ENCODE results near the gene HSD11B1.

HSD11B1 gene

GRCh38 chr1:209728466-209728865 lies 23.8 kb downstream of the HSD11B1 start:
- no peak for FAIRE-seq

GRCh38 chr1:209729436-209729835 lies 24.8 kb downstream of the HSD11B1 start:
- no peak for FAIRE-seq

- FAIRE-seq: no peak
Measured at GRCh38 chr1:209732725-209733124, 28.1 kb downstream of the HSD11B1 start.

- FAIRE-seq: no peak
Measured at GRCh38 chr1:209733409-209734192, 29.0 kb downstream of the HSD11B1 start.

- no peak for FAIRE-seq
Measured at GRCh38 chr1:209736490-209737117, 32.0 kb downstream of the HSD11B1 start.

- no peak for FAIRE-seq
Measured at GRCh38 chr1:209737118-209737505, 32.5 kb downstream of the HSD11B1 start.

- no peak for FAIRE-seq
Measured at GRCh38 chr1:209738270-209738669, 33.6 kb downstream of the HSD11B1 start.

- FAIRE-seq: no peak
Measured at GRCh38 chr1:209741193-209741592, 36.5 kb downstream of the HSD11B1 start.

- FAIRE-seq: no peak
Measured at GRCh38 chr1:209741889-209742288, 37.2 kb downstream of the HSD11B1 start.

GRCh38 chr1:209742409-209743144 lies 37.9 kb downstream of the HSD11B1 start:
- peak; percentile 97 for FAIRE-seq

GRCh38 chr1:209743145-209743482 lies 38.5 kb downstream of the HSD11B1 start:
- peak; percentile 98 for FAIRE-seq

- FAIRE-seq: peak; percentile 99
Measured at GRCh38 chr1:209746451-209747165, 42.0 kb downstream of the HSD11B1 start.

GRCh38 chr1:209747580-209748262 lies 43.1 kb downstream of the HSD11B1 start:
- FAIRE-seq: peak; percentile 97

GRCh38 chr1:209748620-209749019 lies 44.0 kb downstream of the HSD11B1 start:
- FAIRE-seq: no peak

GRCh38 chr1:209749205-209749604 lies 44.6 kb downstream of the HSD11B1 start:
- FAIRE-seq: no peak

- peak; percentile 95 for FAIRE-seq
Measured at GRCh38 chr1:209749670-209750323, 45.2 kb downstream of the HSD11B1 start.

- no peak for FAIRE-seq
Measured at GRCh38 chr1:209751627-209752231, 47.1 kb downstream of the HSD11B1 start.

GRCh38 chr1:209752890-209753289 lies 48.2 kb downstream of the HSD11B1 start:
- FAIRE-seq: no peak

GRCh38 chr1:209755256-209755655 lies 50.6 kb downstream of the HSD11B1 start:
- FAIRE-seq: no peak

- FAIRE-seq: no peak
Measured at GRCh38 chr1:209755926-209756614, 51.4 kb downstream of the HSD11B1 start, which contains the start of gene TRAF3IP3. TSS of gene TRAF3IP3 (plus strand) at chr1:209756053. CDS start at chr1:209760040, 3,987 bp downstream.

All from A204.1 (cell line).